Natural killer cell (primary cell): Measurements from ENCODE around the gene CFAP77. TPM values are rescaled to one million over a fixed set of nuclear protein-coding genes. Genes with fewer than 3 reads are reported as not detected.

Experiments used
- ATAC-seq, 3 donors: fragments of 150-1000 bp in 2 of 3; fragments of 200-7000 bp in 1 of 3; cut with Tn5 transposase; 1 replicate in 1 of 3; 2 replicates in 2 of 3; pipeline ENCODE4 v1.10.0; 2021; ENCODE audit warnings: mild to moderate bottlenecking in 2 of 3, moderate library complexity in 2 of 3
- DNase-seq, 2 donors: peaks; one replicate each; pipeline versions ENCODE4 v3.0.0 to v3.0.0-alpha.2; 2013 to 2021; ENCODE audit warnings: mixed read lengths in 1 of 2
- H3K27ac ChIP-seq: one replicate; pipeline ENCODE4 v1.5.1; 2013; ENCODE audit warnings: mild to moderate bottlenecking, low read length
- H3K27me3 ChIP-seq: one replicate; pipeline ENCODE4 v1.6.1; 2013; ENCODE audit warnings: low read length; ENCODE audit not compliant: control insufficient read depth, insufficient read depth
- H3K36me3 ChIP-seq: one replicate; pipeline ENCODE4 v1.6.1; 2013; ENCODE audit warnings: low read length; ENCODE audit not compliant: control insufficient read depth, insufficient read depth
- H3K4me1 ChIP-seq: one replicate; pipeline ENCODE4 v1.6.1; 2013; ENCODE audit warnings: low read length; ENCODE audit not compliant: control insufficient read depth, insufficient read depth
- H3K4me3 ChIP-seq: one replicate; pipeline ENCODE4 v1.5.1; 2013; ENCODE audit warnings: low read length
- H3K9me3 ChIP-seq: one replicate; pipeline ENCODE4 v1.6.1; 2013; ENCODE audit warnings: low read length; ENCODE audit not compliant: control insufficient read depth, insufficient read depth
- H3K27ac Mint-ChIP-seq, 2 donors: one replicate each; pipeline ENCODE4 v1.8.0; 2022; ENCODE audit warnings: mild to moderate bottlenecking in 2 of 2, mixed read lengths in 2 of 2, moderate library complexity in 1 of 2
- H3K27me3 Mint-ChIP-seq, 2 donors: one replicate each; pipeline ENCODE4 v1.8.0; 2022; ENCODE audit warnings: low read depth in 2 of 2, mixed read lengths in 2 of 2
- H3K36me3 Mint-ChIP-seq: one replicate; pipeline ENCODE4 v1.8.0; 2022; ENCODE audit warnings: mixed read lengths
- H3K4me1 Mint-ChIP-seq, 2 donors: one replicate each; pipeline ENCODE4 v1.8.0; 2022; ENCODE audit warnings: mixed read lengths in 2 of 2
- H3K4me3 Mint-ChIP-seq: one replicate; pipeline ENCODE4 v1.8.0; 2022; ENCODE audit warnings: mild to moderate bottlenecking, moderate library complexity, mixed read lengths
- H3K9me3 Mint-ChIP-seq, 2 donors: one replicate each; pipeline ENCODE4 v1.8.0; 2022; ENCODE audit warnings: mixed read lengths in 2 of 2
- WGBS: methylation state at CpG from one replicate; pipeline ENCODE4 v1.1.7; 2013; ENCODE audit warnings: missing lambda C conversion rate; ENCODE audit not compliant: insufficient coverage; 5-methylcytosine and 5-hydroxymethylcytosine counted together
- intact Hi-C: fragments of 100-400 bp; cut with micrococcal nuclease; formaldehyde crosslinking; loops from one replicate; pipeline ENCODE4 v1.14.2; 2022
- total RNA-seq, 4 donors: library from RNA; stranded (reverse); fragments of 120-200 nt in 1 of 4; gene quantifications; one replicate each; pipeline versions ENCODE4 v1.2.3 to v1.2.4, GENCODE V29; 2013 to 2022
- TF ChIP-seq, protein P1 (sequence below): fragments of 200-600 bp; IDR thresholded peaks from one replicate; pipeline ENCODE4 v1.8.0; 2022; ENCODE audit warnings: antibody characterized with exemption

CFAP77 gene
- total RNA-seq, 3 donors from 2014 or later (not counting 1 experiment from before 2014, with no cell fraction given), result not detected

- ATAC-seq, result no peak
- Histone ChIP-seq H3K36me3 (no peaks in the 10 kb centered on the region), H3K27ac (no peak overlapping the region), H3K4me3 (no peak overlapping the region), H3K4me1 (no peaks in the 10 kb centered on the region), H3K27me3 (peaks cover 25% of the 10 kb centered on the region), H3K9me3 (no peaks in the 10 kb centered on the region)
- no peak for DNase-seq
- intact Hi-C loops, result no loop called here
- Mint-ChIP-seq H3K27me3 (peaks cover 39 to 59% of the 10 kb centered on the region in 2 donors), H3K4me3 (no peak overlapping the region), H3K36me3 (no peaks in the 10 kb centered on the region), H3K27ac (no peak overlapping the region), H3K4me1 (peaks cover 0 to 5% of the 10 kb centered on the region in 2 donors), H3K9me3 (no peaks in the 10 kb centered on the region)
- 65% methylated on average over 8 of the region's 8 CpGs for WGBS
- TF ChIP-seq, protein P1, sequence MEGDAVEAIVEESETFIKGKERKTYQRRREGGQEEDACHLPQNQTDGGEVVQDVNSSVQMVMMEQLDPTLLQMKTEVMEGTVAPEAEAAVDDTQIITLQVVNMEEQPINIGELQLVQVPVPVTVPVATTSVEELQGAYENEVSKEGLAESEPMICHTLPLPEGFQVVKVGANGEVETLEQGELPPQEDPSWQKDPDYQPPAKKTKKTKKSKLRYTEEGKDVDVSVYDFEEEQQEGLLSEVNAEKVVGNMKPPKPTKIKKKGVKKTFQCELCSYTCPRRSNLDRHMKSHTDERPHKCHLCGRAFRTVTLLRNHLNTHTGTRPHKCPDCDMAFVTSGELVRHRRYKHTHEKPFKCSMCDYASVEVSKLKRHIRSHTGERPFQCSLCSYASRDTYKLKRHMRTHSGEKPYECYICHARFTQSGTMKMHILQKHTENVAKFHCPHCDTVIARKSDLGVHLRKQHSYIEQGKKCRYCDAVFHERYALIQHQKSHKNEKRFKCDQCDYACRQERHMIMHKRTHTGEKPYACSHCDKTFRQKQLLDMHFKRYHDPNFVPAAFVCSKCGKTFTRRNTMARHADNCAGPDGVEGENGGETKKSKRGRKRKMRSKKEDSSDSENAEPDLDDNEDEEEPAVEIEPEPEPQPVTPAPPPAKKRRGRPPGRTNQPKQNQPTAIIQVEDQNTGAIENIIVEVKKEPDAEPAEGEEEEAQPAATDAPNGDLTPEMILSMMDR, result no peak
Measured at GRCh38 chr9:132572921-132573320, 162.9 kb downstream of the CFAP77 start.

- H3K9me3 Mint-ChIP-seq, result no peaks in the 10 kb centered on the region
- peaks cover 47% of the 10 kb centered on the region for H3K27me3 ChIP-seq
- H3K9me3 ChIP-seq, result no peaks in the 10 kb centered on the region
- TF ChIP-seq, protein P1, result peak; percentile 70
- DNase-seq (peak; percentile 49 to 71), ATAC-seq (peak; percentile 62 to 93 (median 85))
- no peaks in the 10 kb centered on the region for H3K4me1 ChIP-seq
- H3K4me3 ChIP-seq, result no peak overlapping the region
- H3K27ac Mint-ChIP-seq, result no peak overlapping the region
- no peak overlapping the region for H3K27ac ChIP-seq
- intact Hi-C loops, result loop anchor here (1.0 kb wide), 2 partner anchors 40 to 164 kb away; no protein-coding TSS in a partner anchor
- WGBS, result 12% methylated on average over 13 of the region's 16 CpGs
- no peaks in the 10 kb centered on the region for H3K36me3 Mint-ChIP-seq
- no peaks in the 10 kb centered on the region for H3K36me3 ChIP-seq
- no peak overlapping the region for H3K4me3 Mint-ChIP-seq
- H3K27me3 Mint-ChIP-seq, result peaks cover 51 to 72% of the 10 kb centered on the region in 2 donors
- H3K4me1 Mint-ChIP-seq, result peaks cover 0 to 5% of the 10 kb centered on the region in 2 donors
Measured at GRCh38 chr9:132575005-132575609, 165.1 kb downstream of the CFAP77 start.

- DNase-seq (no peak), ATAC-seq (no peak)
- Histone ChIP-seq H3K9me3 (no peaks in the 10 kb centered on the region), H3K4me1 (no peaks in the 10 kb centered on the region), H3K4me3 (no peak overlapping the region), H3K36me3 (no peaks in the 10 kb centered on the region), H3K27ac (no peak overlapping the region), H3K27me3 (peaks cover 51% of the 10 kb centered on the region)
- no peak overlapping the region for H3K4me3 Mint-ChIP-seq
- TF ChIP-seq, protein P1, result no peak
- peaks cover 0 to 5% of the 10 kb centered on the region in 2 donors for H3K4me1 Mint-ChIP-seq
- intact Hi-C loops, result loop anchor here (1.0 kb wide), 2 partner anchors 41 to 165 kb away; no protein-coding TSS in a partner anchor
- H3K9me3 Mint-ChIP-seq, result no peaks in the 10 kb centered on the region
- no peaks in the 10 kb centered on the region for H3K36me3 Mint-ChIP-seq
- no peak overlapping the region for H3K27ac Mint-ChIP-seq
- 86% methylated on average over 5 of the region's 5 CpGs for WGBS
- peaks cover 51 to 72% of the 10 kb centered on the region in 2 donors for H3K27me3 Mint-ChIP-seq
Measured at GRCh38 chr9:132575811-132576210, 165.8 kb downstream of the CFAP77 start.

DNA sequence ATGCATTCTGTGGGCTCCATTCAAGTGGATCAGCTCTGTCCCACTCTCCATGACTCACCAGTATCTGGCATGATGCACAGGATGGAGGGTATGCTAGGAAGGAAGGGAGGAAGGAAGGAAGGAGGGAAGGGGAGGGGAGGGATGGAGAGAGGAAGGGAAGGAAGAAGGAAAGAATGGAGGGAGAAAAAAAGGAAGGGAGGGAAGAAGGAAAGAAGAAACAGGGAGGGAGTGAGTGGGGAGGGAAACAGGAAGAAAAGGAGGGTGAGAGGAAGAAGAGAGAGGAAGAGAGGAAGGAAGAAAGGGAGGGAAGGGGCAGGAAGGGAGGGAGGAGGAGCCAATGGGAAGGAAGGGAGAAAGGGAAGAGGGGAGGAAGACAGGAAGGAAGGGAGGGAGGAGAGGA, 167.1 kb downstream of the CFAP77 start:
- H3K36me3 Mint-ChIP-seq, result no peaks in the 10 kb centered on the region
- intact Hi-C loops, result no loop called here
- no peaks in the 10 kb centered on the region for H3K9me3 Mint-ChIP-seq
- DNase-seq (no peak), ATAC-seq (no peak)
- Histone ChIP-seq H3K27me3 (peaks cover 62% of the 10 kb centered on the region), H3K4me3 (no peak overlapping the region), H3K4me1 (peaks cover 9% of the 10 kb centered on the region), H3K27ac (no peak overlapping the region), H3K36me3 (no peaks in the 10 kb centered on the region), H3K9me3 (no peaks in the 10 kb centered on the region)
- TF ChIP-seq, protein P1, result no peak
- H3K4me1 Mint-ChIP-seq, result peaks cover 9 to 16% of the 10 kb centered on the region in 2 donors
- peaks cover 54 to 72% of the 10 kb centered on the region in 2 donors for H3K27me3 Mint-ChIP-seq
- no peak overlapping the region for H3K27ac Mint-ChIP-seq
- H3K4me3 Mint-ChIP-seq, result no peak overlapping the region
